GF-D8 (cell line): Measurements from ENCODE around the gene WSB2.

Experiments used
- DNase-seq: peaks from one replicate; lab custom pipeline; 2025; lab: John Stamatoyannopoulos, UW

Gene WSB2

GRCh38 chr12:118061873-118062843 is 1.2 kb upstream of the WSB2 start:
- DNase-seq = peak; percentile 32

GRCh38 chr12:118060301-118061010 is 523 bp downstream of the WSB2 start:
- no peak for DNase-seq

- DNase-seq = no peak
These were observed 1.4 kb downstream of the WSB2 start for GRCh38 chr12:118059341-118060191.

- DNase-seq = no peak
These were observed 2.1 kb downstream of the WSB2 start for GRCh38 chr12:118058881-118059280.

GRCh38 chr12:118058227-118058626 is 2.8 kb downstream of the WSB2 start:
- no peak for DNase-seq

- no peak for DNase-seq
These were observed 4.9 kb downstream of the WSB2 start for GRCh38 chr12:118055865-118056773.

- peak; percentile 33 for DNase-seq
These were observed 5.8 kb downstream of the WSB2 start for GRCh38 chr12:118055144-118055557.

- no peak for DNase-seq
These were observed 7.7 kb downstream of the WSB2 start for GRCh38 chr12:118053071-118053985.

- peak; percentile 30 for DNase-seq
These were observed 8.5 kb downstream of the WSB2 start for GRCh38 chr12:118052324-118053070.

- DNase-seq = no peak
These were observed 9.7 kb downstream of the WSB2 start for GRCh38 chr12:118050972-118051910.

- DNase-seq = no peak
These were observed 14.5 kb downstream of the WSB2 start for GRCh38 chr12:118046430-118046829.

- DNase-seq = no peak
These were observed 16.4 kb downstream of the WSB2 start for GRCh38 chr12:118044577-118044976.

GRCh38 chr12:118044075-118044474 is 16.9 kb downstream of the WSB2 start:
- no peak for DNase-seq

- no peak for DNase-seq
These were observed 18.9 kb downstream of the WSB2 start for GRCh38 chr12:118042091-118042490.

- no peak for DNase-seq
These were observed 22.8 kb downstream of the WSB2 start for GRCh38 chr12:118038137-118038536.

- DNase-seq = no peak
These were observed 24.1 kb downstream of the WSB2 start for GRCh38 chr12:118036672-118037411.
